Panc1 (cell line): Measurements from ENCODE around the gene SLFN11.

Experiments used
- CTCF ChIP-seq: fragments of 450-650 bp; IDR thresholded peaks from 2 replicates; pipeline ENCODE4 v1.5.1; 2017; ENCODE audit warnings: mild to moderate bottlenecking
- POLR2AphosphoS5 ChIP-seq: IDR thresholded peaks from 2 replicates; pipeline ENCODE4 v1.6.1; 2012; ENCODE audit warnings: mild to moderate bottlenecking, low read depth, low read length, moderate library complexity
- REST ChIP-seq, 2 experiments: IDR thresholded peaks; 2 replicates each; pipeline ENCODE4 v1.6.1; 2011 to 2012; ENCODE audit warnings: low read depth in 2 of 2, control low read depth in 1 of 2, low read length in 1 of 2, mild to moderate bottlenecking in 1 of 2, moderate library complexity in 1 of 2; ENCODE audit not compliant: insufficient read depth in 1 of 2
- SIN3A ChIP-seq: IDR thresholded peaks from 2 replicates; pipeline ENCODE4 v1.6.1; 2012; ENCODE audit warnings: low read depth, mild to moderate bottlenecking, low read length, moderate library complexity, borderline replicate concordance; ENCODE audit not compliant: insufficient read depth

- no peak for TF ChIP-seq CTCF
- TF ChIP-seq POLR2AphosphoS5, result no peak
- TF ChIP-seq SIN3A, result no peak
- no peak for TF ChIP-seq REST (IDR thresholded peaks at IDR 0.05; ENCODE audit: insufficient read depth in 1 of 2, low read depth in 2 of 2, low read length in 1 of 2)
These were observed 16.7 kb upstream of the SLFN11 start for GRCh38 chr17:35390156-35390555.
